Stimulated activated CD8-positive, alpha-beta memory T cell treated with anti-CD3 and anti-CD28 coated beads, Interleukin-4, amount 100 ng/mL, for 24 hours (primary cell): ENCODE data around the gene CYLD.
A peak's percentile ranks its signal among the peaks of the same experiment; 100 is the strongest.

Experiments used
- DNase-seq: peaks from one replicate; pipeline ENCODE4 v3.0.0-alpha.2; 2020; ENCODE audit warnings: low read depth

Gene CYLD

DNA sequence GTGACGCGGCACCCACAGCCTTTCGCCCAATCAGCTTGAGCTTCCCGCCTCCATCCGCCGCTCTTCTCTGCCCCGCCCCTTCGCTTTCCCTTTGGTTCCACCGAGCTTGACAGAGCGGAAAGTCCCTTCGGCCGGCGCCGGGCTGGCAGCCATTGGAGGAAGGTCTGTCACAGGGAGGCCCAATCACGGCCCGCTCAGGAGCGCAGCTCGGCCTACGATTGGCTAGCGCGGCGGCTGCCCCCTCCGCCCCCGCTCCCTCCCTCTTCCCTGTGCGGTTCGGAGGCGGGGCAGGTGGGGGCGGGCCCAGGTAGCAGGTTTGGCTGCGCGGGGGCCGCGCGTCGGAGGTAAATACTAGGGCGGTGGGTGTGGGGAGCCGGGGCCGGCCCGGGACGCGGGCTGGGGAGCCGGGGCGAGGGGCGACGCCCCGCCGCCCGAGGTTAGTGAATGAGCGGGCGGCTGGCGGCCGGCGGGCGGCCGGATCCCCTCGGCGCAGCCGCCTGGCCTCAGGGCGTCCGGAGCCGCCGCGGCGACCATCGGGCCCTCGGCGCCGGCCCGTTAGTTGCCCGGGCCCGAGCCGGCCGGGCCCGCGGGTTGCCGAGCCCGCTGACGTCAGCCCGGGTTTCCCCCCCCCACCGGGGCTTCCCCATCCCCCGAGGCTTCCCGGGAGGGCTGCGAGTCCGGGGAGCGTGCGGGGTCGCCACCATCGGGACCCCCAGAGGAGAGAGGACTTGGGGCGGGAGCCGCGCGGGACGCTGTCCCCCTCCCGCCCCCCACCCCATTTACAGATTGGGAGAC is at the start of gene CYLD:
Gene CYLD (plus strand): TSS at position 306 of the 795 bp plus-strand sequence. CDS start 7,613 bp downstream, outside the sequence.
- DNase-seq: peak; percentile 98

DNA sequence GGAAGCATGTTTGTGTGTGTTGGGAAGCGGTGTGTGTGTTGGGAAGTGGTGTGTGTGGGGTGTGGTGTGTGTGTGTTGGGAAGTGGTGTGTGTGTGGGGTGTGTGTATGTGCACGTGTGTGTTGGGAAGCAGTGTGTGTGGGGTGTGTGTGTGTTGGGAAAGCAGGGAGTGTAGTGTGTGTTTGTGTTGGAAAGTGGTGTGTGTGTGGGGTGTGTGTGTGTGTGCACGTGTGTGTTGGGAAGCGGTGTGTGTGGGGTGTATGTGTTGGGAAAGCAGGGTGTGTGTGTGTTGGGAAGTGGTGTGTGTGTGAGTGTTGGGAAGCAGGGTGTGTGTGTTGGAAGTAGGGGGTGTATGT is 49.3 kb upstream of the CYLD start:
- DNase-seq: no peak

DNA sequence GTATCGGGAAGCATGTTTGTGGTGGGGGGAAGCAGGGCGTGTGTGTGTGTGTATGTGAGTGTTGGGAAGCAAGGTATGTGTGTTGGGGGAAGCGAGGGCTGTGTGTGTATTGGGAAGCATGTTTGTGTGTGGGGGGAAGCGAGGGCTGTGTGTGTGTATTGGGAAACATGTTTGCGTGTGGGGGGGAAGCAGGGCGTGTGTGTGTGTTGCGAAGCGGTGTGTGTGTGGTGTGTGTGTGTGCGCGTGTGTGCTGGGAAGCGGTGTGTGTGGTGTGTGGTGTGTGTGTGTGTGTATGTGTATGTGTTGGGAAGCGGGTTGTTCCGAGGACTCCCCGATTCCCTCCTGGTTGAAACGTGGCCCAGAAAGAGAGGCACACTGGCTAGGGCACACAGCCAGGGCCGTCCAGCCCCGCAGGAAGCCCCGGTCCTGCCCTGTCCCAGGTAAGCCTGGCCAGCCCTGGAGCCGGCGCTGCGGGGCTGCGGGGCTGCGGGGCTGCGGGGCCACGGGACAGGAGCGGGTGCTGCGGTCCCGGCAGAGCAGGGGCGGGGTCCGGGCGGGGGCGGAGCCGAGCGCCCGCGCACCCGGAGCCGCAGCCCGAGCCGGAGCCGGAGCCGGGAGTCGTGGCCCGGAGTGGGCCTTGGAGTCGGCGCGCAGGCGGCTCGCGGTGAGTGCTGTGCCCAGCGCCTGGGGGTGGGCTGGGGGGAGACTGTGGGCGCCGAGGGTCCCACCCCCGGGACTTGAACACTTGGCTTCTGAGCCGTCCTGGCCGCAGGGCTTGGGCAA is 48.7 kb upstream of the CYLD start, which contains the start of gene NOD2:
Gene NOD2 (plus strand): TSS at position 608 of the 783 bp plus-strand sequence. CDS start 5,890 bp downstream, outside the sequence.
- DNase-seq: no peak

DNA sequence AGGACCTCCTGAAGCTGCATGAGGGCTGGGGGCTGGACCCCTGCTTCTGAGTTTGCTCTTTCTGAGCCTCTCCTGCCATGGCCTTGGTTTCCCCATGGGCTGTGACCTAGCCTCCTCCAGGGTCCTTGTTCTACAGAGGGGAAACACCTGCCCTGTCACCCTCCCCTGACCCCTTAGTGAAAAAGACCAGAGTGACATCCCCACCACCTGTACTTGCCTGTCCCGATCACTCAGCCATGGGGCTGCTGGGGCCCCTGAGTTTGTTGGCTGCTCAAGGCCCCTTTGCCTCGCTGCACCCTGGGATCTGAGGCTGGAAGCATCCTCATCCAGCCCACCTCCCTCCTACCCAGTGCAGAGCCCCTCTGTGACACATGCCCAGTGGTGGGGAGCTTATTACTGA is 47.7 kb upstream of the CYLD start:
- no peak for DNase-seq

DNA sequence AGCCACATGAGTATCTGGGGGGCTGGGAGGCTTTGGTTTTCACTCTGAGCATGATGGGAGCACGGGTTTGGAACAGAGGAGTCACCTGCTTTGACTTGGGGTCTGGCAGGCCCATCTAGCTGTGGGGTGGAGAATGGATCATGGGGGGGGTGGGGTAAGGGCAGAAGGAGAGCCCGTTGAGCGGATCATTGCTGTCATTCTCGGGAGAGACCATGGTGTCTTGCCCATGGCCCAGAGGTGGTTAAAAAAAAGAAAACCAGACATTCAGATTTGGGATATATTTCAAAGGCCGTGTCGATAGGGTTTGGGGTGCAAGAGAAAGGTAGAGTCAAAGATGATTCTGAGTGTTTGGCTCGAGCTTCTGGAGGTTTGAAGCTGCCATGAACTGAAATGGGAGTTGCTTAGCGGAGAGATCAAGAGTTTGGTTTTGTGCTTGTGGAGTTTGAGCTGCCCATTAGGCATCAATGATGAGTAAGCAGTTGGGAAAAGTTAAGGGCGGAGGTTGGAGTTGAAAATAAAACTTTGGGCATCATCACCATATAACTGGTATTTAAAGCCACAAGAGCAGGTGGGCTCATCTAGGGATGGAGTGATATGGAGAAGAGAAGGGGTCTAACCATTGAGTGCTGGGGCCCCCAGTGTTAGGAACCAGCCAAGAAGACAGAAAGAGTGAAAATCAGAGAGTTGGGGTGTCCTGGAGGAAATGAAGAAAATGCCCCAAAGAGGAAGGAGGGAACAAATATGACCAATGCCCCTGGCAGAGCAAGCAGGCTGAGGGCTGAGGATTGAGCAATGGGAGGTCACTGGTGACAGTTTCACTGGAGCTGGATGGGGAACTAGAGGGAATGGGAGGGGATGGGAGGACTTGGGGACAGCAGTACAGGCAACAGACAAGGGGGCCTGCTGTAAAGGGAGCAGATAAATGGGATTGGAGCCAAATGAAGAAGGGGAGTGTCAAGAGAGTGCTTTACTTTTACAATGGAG is 46.6 kb upstream of the CYLD start:
- no peak for DNase-seq

DNA sequence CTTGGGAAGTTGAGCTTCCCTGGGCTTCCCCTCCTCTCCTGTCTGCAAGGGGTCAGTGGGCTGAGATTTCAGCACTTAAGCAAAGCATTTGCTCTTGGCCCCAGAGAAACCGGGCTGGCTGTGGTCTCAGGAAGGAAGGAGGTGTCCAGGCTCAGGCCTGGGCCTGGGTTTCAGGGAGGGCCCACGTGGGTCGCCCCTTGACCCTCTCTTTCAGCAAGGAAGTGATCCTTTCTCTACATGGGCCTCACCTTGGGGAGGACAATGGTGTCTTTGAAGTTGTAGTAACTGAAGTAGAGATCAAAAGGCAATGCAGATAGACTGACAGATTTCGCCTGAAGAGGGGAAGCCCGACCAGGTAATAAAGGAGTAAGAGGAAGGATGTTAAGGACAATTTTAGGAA is 45.8 kb upstream of the CYLD start:
- no peak for DNase-seq

DNA sequence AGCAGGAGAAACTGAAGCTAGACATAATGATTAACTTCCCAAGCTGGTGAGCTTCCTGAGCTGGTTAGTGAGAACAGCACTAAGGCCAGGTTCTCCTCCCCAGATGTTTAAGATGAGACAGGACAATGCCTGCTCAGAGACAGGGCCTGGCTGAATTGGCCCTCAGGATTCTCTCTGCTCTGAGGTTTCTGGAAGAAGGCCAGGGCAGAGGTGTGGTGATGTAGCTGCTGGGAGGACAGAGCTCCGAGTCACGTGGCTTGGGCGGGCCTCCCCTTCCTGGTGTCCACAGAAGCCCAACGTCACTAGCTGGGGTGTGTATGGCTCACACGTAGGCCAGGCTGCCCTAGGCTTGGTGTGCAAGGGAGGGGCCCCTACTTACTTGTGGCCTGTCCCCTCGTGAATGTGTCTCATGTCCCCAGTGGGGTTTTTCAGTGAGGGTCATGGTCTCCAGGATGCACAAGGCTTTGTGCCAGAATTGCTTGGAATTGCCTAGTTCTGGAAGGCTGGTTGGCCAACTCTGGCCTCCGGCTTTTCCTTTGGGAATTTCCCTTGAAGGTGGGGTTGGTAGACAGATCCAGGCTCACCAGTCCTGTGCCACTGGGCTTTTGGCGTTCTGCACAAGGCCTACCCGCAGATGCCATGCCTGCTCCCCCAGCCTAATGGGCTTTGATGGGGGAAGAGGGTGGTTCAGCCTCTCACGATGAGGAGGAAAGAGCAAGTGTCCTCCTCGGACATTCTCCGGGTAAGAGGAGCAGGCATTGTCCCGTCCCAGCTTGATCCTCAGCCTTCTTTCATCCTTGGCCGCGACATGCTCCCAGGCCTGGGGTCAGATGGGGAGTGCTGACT is 45.1 kb upstream of the CYLD start:
- no peak for DNase-seq

DNA sequence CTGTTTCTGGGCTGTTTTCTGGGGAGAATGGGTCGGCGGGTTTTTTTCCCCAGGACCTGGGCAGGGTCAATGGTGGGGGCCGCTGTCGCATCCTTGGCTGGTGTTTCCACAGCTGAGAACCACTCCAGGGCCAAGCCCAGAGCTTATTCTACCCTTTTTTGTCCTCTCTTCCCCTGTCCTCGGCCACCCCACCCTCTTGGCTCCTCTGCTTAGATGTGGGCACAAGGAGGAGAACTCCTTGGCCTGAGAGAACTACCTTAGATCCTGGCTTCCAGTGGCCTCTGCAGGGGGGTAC is 44.5 kb upstream of the CYLD start:
- no peak for DNase-seq

DNA sequence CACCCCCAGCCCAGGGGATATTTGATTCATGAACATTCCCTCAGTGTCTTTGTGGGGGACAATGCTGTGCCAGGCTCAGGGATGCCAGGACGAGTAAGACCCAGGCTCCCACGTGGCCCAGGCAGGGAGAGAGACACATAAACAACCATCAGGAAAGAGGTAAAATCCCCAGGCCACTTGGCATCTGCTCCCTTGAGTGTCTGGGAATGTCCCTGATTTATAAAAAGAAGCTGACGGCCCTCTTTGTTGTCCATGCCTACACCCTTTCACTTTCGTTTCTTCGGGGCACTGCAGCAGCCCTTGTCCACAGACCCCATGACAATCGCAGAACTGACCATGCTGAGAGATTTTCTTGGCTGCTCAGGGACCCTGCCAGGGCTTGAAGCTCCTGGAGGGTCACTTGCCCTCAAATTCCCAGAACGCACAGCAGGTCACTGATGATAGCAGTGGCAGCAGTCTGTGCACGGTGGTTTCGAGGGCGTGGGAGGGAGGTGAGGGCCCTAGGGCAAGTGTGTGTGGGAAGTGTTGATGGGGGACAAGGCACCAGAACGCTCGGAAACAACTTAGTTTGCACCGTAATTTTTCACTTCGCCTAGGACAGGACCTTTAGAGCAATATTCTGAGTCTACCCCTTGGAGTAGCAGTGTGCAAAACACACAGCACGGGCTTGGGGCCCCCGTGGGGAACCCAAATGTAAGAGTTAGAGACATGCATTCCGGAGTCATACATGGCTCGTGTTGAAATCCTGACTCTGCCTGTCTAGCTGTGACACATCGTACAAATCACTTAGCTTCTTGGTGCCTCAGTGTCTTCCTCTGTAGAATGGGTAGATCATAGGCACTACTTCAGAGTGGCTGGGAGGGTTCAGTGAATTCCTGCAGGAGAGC is 43.8 kb upstream of the CYLD start:
- DNase-seq: peak; percentile 56

DNA sequence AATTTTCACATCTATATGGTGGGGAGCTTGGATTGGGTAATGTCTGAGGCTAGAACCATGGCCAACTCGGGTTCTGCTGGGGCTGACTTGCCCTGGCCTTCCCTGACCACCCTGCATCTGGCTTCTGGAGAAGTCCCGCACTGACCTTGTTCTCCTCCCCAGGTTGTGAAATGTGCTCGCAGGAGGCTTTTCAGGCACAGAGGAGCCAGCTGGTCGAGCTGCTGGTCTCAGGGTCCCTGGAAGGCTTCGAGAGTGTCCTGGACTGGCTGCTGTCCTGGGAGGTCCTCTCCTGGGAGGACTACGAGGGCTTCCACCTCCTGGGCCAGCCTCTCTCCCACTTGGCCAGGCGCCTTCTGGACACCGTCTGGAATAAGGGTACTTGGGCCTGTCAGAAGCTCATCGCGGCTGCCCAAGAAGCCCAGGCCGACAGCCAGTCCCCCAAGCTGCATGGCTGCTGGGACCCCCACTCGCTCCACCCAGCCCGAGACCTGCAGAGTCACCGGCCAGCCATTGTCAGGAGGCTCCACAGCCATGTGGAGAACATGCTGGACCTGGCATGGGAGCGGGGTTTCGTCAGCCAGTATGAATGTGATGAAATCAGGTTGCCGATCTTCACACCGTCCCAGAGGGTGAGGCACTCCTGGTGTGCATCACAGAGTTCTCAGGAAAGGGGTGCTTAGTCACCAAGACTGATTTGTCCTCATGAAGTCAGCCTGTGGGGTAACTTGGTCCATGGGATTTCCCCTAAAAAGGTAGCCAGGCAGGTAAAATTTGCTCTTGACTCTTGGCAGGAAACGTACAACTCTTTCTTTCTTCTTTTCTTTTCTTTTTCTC is 42.3 kb upstream of the CYLD start:
- no peak for DNase-seq

DNA sequence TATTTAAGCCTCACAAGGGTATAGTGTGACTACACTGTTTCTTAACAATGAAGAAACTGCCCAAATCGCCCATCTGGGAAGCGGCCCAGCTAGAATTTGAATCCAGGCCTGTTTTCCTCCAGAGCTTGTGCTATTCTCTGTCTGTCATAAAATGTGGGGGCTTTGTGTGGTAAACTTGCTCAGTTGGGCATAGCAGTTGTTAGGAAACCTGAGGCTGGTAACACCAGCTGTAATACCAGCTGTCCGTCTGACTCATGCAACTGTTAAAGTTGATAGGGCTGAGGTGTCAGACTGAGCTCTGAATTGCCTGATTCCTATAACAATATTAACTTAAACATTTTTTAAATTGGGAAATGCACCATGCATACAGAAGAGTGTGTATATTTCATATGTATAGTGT is 39.2 kb upstream of the CYLD start:
- no peak for DNase-seq

DNA sequence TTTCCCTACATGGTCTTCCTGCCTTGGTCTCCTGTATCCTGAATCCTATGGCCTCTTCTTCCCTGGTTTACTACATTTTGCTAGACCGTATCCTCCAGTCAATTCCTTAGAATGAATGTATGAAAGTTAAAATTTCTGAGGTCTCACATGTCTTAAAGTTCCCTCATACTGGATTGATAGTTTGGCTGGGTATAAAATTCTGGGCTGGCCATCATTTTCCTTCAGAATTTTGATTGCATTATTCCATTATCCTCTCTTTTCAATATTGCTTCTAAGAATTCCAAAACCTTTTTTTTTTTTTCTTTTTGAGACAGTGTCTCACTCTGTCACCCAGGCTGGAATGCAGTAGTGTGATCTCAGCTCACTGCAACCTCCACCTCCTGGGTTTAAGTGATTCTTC is 37.6 kb upstream of the CYLD start:
- DNase-seq: no peak

DNA sequence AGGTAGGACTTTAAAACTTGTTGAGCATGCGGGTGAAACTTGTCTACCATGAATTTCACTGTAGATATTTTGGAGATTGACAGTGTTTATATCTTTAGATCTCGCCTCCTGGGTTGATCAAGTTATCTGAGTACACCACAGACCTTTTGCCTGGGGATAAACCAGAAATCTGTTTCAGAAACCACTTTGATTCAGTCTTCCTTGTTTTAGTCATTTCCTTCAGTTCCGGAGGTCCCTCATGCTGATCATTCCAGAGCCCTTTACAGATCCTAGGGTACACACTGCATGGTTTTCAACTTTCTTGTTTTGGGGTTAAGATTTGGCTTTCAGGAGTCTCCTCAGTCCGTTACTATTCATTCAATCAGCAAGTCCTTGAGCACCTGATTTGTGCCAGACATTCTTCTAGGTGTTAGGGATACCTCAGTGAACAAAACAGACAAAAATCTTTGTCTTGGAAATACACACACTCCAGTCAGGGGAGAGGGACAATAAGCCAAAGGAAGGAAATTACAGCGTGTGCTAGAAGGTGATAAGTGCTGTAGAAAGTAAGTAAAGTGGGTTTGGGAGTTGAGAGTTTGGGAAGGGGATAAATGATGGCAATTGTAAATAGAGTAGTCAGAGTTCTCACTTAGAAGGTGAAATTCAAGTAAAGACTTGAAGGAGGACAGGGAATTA is 36.3 kb upstream of the CYLD start:
- no peak for DNase-seq

DNA sequence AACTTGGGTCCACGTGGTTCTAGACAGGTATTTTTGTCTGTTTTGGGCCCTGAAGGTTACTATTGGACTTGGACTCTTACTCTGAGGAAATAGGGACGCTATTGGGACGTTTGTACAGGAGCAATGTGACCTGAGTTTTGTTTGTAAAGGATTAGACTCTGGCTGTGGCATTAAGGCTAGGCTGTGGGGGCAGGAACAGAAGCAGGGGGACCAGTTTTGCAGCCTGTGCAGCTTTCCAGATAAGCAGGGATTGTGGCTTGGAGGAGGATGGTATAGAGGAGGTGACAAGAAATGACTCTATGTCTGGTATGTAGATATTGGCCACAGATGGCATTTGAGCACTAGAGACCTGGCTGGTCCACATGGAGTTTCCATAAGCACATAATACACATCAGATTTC is 35.6 kb upstream of the CYLD start:
- no peak for DNase-seq

DNA sequence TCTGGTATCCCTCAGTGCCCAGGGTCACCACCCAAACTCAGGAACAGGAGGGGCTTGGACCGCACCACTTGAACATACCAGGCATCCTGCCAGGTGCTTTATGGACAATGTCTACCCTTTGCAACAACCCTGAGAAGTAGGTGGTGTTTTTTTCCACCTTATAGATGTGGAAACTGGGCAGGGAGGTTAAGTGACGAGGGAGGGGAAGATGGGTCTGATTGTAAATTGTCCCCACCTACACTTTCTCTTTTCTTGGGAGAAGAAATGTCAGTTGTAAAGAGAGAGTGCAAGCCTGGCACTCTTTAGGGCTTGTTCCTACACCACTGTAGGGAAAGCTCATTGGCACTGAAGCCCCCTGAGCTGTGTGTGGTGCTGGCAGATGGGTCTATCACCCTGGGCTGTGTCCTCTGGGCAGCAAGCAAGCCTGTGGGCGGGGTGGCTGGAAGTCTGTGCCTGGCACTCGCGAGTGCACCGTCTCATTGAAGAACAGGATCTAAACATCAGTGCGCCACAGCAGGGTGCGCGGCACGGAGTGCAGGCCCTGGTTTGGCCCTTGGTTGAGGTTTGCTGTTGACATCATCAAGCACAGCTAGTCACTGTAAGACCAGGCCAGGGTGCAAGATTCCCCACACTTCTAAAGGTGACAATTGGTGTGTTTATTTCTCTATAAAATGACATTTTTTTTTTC is 33.4 kb upstream of the CYLD start:
- no peak for DNase-seq

DNA sequence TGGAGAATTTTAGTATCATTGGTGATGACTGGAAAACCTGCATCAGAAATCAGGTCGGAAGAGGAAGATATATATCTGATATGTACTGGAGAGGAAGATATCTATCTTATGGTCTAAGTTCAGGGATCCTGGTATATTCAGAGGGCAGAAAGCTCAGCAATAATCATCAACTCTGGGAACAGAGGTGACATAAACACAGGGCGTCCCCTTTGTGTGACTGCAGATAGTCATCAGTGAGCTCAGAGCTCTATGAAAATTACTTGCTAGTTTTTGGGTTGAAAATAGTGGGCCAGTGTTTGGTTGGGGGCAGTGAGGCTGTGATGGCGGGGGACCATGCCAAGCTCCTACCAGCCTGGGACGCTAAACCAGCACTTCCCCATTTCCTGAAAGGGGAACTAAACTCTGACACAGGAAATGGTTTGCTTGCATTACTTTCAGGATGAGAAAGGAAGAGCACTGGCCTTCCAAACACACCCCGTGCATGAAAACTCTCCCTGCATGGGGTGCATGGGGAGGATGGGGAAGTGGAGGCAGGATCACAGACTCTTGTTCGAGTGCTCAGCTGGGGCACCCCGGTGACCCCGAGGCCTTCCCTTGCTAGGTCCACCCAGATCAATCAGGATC is 32.7 kb upstream of the CYLD start:
- no peak for DNase-seq

DNA sequence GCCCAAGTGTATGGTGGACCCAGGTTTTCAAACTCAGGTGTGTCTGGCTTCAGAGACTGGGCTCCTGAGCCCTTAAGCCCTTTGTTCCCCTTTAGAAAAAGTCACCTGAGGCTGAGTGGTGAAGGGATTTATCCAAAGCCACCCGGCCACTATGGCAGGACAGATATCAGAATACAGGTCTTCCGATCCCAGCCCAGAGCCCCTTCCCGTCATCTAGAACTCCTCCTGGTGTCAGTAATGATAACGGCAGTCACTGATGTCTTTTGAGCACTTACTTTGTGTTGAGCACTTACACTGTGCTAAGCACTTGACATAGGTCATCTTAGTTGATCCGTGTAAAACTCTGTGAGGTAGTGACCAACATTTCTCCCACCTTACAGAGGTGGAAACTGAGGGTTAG is 31.9 kb upstream of the CYLD start:
- DNase-seq: no peak

DNA sequence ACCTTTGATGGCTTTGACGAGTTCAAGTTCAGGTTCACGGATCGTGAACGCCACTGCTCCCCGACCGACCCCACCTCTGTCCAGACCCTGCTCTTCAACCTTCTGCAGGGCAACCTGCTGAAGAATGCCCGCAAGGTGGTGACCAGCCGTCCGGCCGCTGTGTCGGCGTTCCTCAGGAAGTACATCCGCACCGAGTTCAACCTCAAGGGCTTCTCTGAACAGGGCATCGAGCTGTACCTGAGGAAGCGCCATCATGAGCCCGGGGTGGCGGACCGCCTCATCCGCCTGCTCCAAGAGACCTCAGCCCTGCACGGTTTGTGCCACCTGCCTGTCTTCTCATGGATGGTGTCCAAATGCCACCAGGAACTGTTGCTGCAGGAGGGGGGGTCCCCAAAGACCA is 30.8 kb upstream of the CYLD start:
- no peak for DNase-seq
